ENCODE results near the gene BNIP3. TPM values are rescaled to one million over a fixed set of nuclear protein-coding genes. Genes with fewer than 3 reads are reported as not detected.

Gene BNIP3
- total RNA-seq, 1 experiment from 2014 or later = 57.1 TPM

GRCh38 chr10:131998845-131999681, 17.3 kb upstream of the BNIP3 start:
- H4K5ac ChIP-seq (ENCODE audit: insufficient read length, low read depth, low read length) = no peak overlapping the region
- H3K4me1 ChIP-seq (ENCODE audit: insufficient read depth, low read length) = peaks cover 10% of the 10 kb centered on the region
- H4K8ac ChIP-seq (replicated peaks; ENCODE audit: insufficient read length, low read depth, low read length) = peak overlapping the region; percentile 11
- peak overlapping the region; percentile 4 for H4K91ac ChIP-seq (ENCODE audit: insufficient read length, low read depth, low read length)
- no peak overlapping the region for H2AFZ ChIP-seq (ENCODE audit: low read length)
- H2BK5ac ChIP-seq (ENCODE audit: insufficient read length, low read length) = no peak overlapping the region
- H3K79me2 ChIP-seq (ENCODE audit: insufficient read depth, low read length) = no peaks in the 10 kb centered on the region
- Mint-ChIP-seq H3K4me1 (peaks cover 56 to 68% of the 10 kb centered on the region in 2 experiments), H3K4me3 (peak overlapping the region in 1 of 2 experiments; percentile 22; a peak in 1 of 5 replicates), H3K27me3 (ENCODE audit: low read depth) (peaks cover 8% of the 10 kb centered on the region), H3K27ac (peak overlapping the region in 2 of 3 experiments; percentile 34 to 46; a peak in 1 of 7 replicates), H3K9me3 (no peaks in the 10 kb centered on the region), H3K36me3 (ENCODE audit: insufficient read depth in 1 of 3, low read depth in 3 of 3) (no peaks in the 10 kb centered on the region; a peak in 1 of 7 replicates)
- H3K4me2 ChIP-seq (ENCODE audit: insufficient read depth, insufficient read length, low read length) = no peak overlapping the region
- no peak overlapping the region for H2BK15ac ChIP-seq (ENCODE audit: low read depth, low read length)
- DNase-seq = no peak
- no CpG with 5 or more reads among the region's 18 CpGs for WGBS (ENCODE audit: extremely low coverage, insufficient read length, low lambda C conversion rate)
- H2BK12ac ChIP-seq (ENCODE audit: insufficient read length, low read depth, low read length) = peak overlapping the region; percentile 91
- no peak overlapping the region for H3K9ac ChIP-seq (ENCODE audit: extremely low read depth, insufficient read length, low read length)
- no peaks in the 10 kb centered on the region for H3K79me1 ChIP-seq (ENCODE audit: insufficient read depth, low read depth, low read length, poor library complexity, severe bottlenecking)
- no peak overlapping the region for H2AK5ac ChIP-seq (ENCODE audit: insufficient read length, low read length)
- no peak overlapping the region for H3K27ac ChIP-seq (ENCODE audit: insufficient read length, low read depth, low read length)
- no peak overlapping the region for H3K18ac ChIP-seq (ENCODE audit: insufficient read length, low read depth, low read length)
- no peak overlapping the region for H3K23ac ChIP-seq (ENCODE audit: insufficient read length, low read depth, low read length)
- no peaks in the 10 kb centered on the region for H3K9me3 ChIP-seq (ENCODE audit: control insufficient read depth, low read depth, low read length)
- no peak overlapping the region for H2BK120ac ChIP-seq (ENCODE audit: low read depth, low read length, poor library complexity, severe bottlenecking)
- TF ChIP-seq CTCF (conservative IDR thresholded peaks at IDR 0.05) = no peak
- H3K27me3 ChIP-seq (ENCODE audit: insufficient read depth, low read length) = no peaks in the 10 kb centered on the region
- no peaks in the 10 kb centered on the region for H4K20me1 ChIP-seq (ENCODE audit: control insufficient read depth, insufficient read depth, insufficient read length)
- H3K14ac ChIP-seq (ENCODE audit: insufficient read depth, low read length) = peak overlapping the region; percentile 45; the same call in 1 of the 2 replicates
- no peaks in the 10 kb centered on the region for H3K23me2 ChIP-seq (ENCODE audit: insufficient read length, low read depth, low read length, poor library complexity, severe bottlenecking)
- no peak overlapping the region for H3K4ac ChIP-seq (ENCODE audit: low read depth, low read length)
- no peak overlapping the region for H2BK20ac ChIP-seq (ENCODE audit: low read depth, low read length, poor library complexity, severe bottlenecking)
- H3T11ph ChIP-seq (ENCODE audit: low read length) = no peak overlapping the region
- no peak overlapping the region for H3K56ac ChIP-seq (ENCODE audit: insufficient read length, low read depth, low read length)
